Measurements from ENCODE around the gene UBALD2.
"Not testable (repeated sequence)": the region's sequence is repeated elsewhere in the genome, so short reads cannot be mapped to it uniquely, and the experiment has no call there.

Gene UBALD2

DNA sequence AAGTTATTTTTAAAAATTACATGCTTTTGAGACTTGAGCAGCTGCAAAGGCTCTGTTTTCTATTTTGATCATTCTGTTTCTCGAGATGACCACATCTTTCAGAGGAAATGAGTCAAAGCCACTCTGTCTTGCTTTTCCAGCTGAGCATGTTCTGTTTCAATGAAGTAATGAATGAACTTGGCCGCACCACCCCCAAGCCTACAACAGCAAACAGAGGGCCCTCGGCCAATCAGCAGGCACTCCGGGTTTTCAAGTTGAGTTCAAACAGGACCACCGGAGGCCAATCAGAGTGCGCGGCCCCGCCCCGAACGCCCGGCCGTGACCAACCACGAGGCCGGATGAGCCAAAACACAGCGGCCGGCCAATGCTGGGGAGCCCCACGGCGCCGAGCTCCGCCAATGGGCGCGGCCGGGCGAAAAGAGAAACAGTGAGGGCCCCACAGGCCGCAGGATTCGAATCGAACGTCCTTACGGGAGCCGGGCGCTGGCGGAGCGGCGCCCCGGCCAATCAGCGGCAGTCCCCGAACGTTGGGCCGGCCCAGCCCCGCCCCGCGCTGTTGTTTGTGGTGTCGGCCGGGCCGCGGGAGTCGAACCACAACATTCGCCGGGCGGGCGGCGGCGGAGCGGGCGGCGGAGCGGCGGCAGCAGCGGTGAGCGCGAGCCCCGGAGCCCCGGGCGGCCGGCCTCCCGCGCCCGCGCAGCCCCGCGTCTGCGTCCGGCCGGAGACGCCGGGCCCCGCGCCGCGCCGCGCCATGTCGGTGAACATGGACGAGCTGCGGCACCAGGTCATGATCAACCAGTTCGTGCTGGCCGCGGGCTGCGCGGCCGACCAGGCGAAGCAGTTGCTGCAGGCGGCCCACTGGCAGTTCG is at the start of gene UBALD2:
Gene UBALD2 (plus strand): TSS at position 594 of the 869 bp plus-strand sequence. CDS start 158 bp downstream, at position 752.
- DNase-seq (ENCODE audit: low read depth): peak; percentile 99

DNA sequence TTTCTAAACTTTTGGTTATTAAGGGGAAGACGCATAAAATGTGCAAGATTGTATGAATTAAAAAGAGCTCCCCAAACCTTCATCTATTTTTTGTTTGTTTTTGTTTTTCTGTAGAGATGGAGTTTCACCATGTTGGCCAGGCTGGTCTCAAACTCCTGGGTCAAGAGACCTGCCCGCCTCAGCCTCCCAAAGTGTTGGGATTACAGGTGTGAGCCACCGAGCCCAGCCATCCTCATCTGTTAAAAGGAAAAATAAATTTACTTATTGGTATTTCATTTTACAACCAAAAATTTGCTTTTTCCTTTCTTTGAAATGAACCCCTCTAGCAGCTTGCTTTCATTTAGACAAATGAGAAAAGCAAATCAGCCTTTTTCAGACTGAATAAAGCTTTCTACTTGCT is 48.1 kb upstream of the UBALD2 start:
- DNase-seq (ENCODE audit: low read depth): no peak

DNA sequence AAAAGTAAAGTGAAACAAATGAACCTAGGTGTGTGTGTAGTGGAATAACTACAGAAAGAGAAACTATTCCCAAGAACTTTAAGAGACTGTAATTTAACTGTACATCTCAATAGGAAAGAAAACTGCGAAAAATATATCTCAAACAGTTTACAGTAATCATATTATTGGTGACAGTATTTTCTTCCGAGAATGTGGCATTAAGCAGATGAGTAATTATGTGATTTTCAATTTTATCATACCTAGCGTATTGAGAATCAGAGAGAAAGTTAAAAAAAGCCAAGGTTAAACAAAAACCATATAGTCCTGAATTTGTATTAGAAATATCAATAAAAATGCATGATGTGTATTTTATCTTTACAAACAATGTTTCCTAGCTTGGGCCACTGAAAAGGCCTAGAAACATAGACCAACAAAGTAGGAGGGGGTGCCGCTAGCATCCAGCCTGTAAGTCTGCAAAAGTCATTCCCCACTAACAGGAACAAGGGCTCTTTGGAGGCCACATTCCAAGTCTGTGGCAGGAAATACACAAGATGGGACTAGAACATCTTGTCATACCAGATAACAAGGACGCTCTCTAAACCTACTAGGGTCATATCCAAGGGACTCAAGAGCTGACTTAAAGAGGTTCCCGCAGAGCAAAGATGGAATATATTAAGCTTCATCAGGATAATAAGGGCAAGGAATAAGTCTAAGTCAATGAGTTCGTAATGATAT is 45.3 kb upstream of the UBALD2 start:
- no peak for DNase-seq (ENCODE audit: low read depth)

DNA sequence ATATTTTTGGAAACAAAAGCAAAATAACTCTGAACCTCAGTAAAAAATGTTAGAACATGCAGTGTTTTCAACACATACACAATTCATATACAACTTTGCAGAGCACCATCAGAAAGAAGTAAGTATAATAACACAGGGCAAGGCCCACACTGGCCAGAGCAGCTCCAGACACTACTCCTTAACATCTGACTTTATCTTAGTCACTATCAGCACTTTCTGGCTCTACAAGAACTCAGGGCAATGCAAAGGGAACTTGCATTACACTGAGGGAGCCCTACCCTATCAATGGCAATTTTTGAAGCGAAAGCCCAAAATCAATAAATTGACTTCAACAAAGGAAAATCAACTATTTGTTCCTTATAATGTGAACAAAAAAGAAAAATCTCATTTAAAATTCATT is 41.3 kb upstream of the UBALD2 start:
- DNase-seq (ENCODE audit: low read depth): no peak

DNA sequence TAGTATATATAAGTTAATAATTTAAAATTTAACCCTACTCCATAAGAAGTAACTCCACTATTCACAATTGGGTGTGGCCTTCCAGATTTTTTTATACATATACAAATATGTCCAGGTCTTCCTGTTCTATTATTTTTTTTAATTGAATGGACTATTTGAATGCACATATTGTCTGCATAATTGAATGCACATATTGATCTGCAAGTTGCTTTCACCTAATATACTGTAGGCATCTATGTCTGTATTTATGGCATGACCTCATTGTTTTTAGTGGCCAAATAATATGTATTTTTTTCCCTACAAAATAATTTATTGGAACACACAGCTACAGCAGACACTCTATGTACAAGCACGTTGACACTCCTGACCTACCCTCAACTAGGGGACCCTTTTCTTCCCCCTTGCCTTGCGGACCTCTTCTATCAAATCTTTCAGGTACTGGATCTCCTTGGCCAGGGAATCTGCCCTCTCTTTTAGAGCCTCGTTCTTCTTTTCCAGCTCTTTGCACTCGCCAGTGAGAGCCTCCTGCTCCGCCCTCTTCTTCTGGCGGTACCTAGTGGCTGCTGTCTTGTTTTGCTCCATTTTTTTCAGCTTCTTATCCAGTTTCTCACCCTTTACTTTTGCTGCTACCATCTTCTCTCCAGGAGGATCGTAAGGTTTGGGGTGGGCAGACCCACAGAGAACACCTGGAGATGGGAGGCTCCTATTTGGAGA is 39.6 kb upstream of the UBALD2 start:
- DNase-seq (ENCODE audit: low read depth): not testable (repeated sequence)

DNA sequence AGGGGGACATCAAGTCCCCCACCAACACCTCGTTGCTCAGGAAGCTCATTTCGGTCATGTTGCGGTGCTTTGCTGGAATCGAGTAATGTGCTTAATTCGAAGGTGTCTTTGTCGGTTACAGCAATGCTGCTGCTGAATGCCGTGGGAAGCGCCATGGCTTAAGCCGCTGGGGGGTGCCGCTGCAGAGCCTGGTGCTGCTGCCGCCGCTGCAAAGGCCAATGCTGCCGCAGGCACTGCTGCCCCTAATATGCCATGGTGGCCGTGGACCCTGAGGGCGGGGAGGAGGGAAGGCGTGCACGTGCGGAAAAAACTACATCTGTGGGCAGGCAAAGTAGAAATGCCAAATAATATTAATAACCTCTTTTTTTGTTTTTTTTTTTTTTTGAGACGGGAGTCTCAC is 38.4 kb upstream of the UBALD2 start:
- DNase-seq (ENCODE audit: low read depth): not testable (repeated sequence)

DNA sequence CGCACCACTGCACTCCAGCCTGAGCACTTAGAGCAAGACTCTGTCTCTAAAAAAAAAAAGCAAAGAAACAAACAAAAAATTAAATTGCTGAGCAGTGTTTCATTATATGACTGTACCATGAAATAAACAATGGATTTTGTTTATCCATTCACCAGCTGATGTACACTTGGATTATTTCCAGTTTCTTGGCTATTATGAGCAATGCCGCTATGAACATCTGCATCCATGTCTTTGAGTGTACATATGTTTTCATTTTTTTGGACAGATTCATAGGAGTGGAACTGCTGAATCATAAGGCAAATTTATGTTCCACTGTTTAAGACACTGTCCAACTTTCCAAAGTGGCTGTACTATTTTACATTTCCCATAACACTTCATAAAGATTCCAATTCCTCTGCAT is 32.8 kb upstream of the UBALD2 start:
- peak; percentile 86 for DNase-seq (ENCODE audit: low read depth)

DNA sequence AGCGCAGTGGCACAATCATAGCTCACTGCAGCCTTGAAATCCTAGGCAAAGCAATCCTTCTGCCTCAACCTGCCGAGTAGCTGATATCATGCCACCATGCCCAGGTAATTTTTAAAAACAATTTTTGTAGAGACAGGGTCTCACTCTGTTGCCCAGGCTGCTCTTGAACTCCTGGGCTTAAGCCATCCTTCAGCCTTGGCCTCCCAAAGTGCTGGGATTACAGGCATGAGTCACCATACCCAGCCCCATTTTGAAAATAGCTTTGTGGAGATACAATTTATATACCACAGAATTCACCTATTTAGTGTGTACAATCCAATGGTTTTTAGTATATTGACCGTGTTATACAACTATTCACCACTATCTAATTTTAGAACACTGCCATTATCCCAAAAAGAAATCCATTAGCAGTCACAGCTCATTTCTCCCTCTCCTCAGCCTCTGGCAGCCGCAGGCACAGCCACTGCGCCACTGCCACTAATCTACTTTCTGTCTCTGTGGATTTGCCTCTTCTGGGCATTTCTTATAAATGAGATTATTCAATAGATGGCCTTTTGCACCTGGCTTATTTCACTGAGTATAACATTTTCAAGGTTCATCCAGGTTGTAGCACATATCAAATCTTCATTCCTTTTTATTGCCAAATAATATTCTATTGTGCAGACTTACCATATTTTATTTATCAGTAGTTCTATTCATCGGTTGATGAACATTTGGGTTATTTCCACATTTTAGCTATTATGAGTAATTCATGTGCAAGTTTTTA is 31.4 kb upstream of the UBALD2 start:
- DNase-seq (ENCODE audit: low read depth): no peak

DNA sequence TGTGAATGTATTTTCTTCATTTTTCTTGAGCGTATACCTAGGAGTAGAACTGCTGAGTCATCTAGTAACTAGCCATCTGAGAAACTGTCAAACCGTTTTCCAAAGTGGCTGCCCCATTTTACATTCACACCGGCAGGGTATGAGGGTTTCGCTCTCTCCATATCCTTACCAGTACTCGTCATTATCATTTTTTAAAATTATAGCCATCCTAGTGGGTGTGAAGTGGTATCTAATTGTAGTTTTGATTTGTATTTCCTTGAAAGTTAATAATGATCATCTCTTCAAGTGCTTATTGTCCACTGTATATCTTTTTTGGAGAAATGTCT is 30.8 kb upstream of the UBALD2 start:
- no peak for DNase-seq (ENCODE audit: low read depth)

DNA sequence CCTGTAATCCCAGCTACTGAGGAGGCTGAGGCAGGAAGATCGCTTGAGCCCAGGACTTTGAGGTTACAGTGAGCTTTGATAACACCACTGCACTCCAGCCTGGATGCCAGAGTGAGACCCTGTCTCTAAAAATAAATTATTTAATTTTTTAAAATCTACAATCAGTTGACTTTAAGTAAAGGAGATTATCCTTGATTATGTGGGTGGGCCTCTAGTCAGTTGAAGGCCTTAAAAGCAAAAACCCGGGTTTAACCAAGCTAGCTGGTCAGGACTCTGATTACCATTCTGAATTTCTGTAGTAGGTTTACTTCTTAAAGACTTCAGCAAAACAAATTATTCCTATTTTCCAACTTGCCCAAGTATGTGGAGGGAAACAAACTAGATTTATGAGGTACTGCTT is 29.3 kb upstream of the UBALD2 start:
- DNase-seq (ENCODE audit: low read depth): no peak

DNA sequence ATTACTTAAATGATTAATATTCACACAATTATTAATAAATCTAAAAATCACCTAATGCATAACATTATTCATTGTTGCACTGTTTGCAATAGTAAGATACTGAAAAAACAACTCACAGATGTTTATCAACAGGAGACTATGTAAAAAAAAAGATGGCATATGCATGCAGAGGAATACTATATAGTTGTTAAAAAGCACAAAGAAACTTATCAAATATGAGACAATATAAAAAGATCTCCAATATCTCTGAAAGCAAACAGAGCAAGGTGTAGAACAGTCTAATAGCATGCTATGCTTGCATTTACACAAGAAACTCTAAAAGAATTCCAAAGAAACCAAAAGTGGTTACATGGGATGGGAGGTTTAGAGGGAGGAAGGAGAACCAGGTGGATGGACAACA is 28.5 kb upstream of the UBALD2 start:
- no peak for DNase-seq (ENCODE audit: low read depth)

DNA sequence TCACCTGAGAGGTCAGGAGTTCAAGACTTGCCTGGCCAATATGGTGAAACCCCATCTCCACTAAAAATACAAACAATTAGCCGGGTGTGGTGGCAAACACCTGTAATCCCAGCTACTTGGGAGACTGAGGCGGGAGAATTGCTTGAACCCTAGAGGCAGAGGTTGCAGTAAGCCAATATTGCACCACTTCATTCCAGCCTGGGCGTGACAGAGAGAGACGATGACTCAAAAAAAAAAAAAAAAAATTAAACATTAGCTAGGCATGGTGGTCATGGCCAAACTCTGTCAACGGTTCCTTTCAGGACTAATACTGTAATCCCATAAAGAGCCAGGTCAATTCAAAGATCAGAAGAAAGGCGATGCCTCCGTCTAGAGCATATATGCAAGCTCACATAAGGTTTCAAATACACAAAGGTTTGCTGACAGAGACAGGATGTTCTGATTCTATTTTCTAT is 27.3 kb upstream of the UBALD2 start:
- DNase-seq (ENCODE audit: low read depth): no peak

DNA sequence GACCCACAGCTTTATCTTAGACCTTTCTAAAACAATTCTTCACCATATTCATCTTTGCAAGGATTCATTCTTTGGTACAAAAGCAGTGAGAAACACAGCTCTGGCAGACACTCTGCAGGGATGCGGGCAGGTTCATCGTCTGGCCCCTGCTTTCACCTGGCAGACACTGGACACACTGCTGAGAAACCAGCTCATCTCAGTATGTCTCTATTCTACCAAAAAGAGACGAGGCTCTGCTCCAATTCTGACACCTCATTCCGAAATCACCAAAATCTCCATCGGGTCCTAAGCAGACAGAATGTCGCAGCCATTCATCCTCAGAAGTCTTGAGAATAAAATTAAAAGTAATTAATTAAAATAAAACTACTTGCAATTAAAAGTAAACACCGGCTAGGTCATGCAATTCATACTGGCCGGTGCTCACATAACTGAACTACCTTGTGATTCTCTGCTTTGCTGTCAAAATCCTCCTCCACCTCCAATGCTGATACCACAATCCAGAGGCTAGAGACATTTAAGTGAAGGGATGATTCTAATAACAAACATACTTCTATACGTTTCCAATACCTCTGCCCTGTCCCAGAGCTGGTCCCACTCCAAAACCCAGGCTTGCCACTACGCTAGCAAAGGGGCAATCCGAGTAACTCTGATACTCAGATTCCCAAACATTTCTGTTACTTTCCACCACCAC is 26.2 kb upstream of the UBALD2 start:
- no peak for DNase-seq (ENCODE audit: low read depth)

DNA sequence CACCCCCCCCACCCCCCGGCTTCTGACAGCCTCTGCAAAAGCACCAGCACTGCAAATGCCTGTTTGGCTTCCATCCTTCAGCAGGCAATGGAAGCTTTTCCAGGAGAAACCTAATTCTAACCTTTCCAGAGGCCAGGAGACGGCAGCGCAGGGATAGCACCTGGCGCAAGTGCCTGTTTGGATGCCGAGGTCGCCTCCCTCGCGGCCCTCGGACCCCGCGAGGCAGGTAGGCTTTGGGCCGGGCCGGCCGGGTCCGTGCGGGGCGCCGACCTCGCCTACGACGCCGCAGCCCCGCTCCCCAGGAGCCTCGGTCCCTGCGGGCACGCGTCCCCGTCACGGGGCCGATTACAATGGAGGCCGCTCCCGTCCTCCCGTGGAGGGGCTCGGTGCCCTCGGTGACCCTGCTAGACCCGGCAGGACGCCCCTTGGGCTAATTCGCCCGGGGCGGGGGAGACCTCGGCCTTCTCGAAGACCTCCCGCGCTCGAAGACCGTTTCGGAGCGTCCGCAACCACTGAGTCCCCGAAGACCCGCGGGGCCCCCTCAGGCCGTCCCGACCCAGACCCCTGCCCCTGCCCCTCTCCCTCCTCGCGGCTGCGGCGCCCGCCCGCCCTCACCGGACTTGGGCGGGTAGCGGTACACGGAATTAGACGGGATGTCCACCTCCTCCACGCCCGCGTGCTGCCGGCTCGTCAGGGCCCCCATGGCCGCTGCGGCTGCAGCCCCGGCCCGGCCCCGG is 25.4 kb upstream of the UBALD2 start:
- no peak for DNase-seq (ENCODE audit: low read depth)

DNA sequence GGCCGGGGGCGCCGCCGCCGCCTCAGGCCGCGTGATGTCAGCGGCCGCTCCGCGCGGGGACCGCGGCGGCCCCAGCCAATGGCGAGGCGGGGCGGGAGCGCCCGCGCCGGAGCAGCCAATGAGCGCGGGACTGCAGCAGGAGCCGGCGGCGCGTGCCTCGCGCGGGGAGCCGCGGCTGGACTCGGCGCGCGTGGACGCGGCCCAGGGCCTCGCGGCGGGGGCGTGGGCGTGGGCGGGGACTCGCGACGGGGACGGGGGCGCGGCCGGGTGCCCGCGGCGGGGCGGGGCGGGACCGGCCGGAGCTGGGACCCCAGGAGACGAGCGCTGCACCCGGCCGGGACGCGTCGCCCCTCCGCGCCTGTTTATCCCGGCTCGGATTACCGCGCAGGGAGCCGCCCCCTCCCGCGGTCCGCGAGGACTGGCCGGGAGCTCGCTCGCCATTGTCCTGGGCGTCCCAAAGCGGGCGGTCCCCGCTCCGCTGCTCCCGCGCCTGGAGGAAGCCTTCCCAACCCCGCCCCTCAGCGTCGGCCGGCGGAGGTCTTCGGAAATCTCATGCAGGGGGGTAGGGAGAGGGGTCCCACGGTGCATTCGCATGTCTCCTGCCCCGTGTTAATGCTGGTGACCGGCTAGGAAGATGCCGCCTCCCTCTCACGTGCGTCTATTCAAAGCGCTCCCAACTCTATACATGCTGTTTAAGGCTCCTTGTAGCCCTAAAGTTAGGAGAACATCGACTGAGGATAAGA is 24.5 kb upstream of the UBALD2 start, which contains the start of gene RNF157:
Gene RNF157 (minus strand): TSS at position 33 of the 743 bp plus-strand sequence. CDS start 253 bp downstream, outside the sequence.
- no peak for DNase-seq (ENCODE audit: low read depth)

DNA sequence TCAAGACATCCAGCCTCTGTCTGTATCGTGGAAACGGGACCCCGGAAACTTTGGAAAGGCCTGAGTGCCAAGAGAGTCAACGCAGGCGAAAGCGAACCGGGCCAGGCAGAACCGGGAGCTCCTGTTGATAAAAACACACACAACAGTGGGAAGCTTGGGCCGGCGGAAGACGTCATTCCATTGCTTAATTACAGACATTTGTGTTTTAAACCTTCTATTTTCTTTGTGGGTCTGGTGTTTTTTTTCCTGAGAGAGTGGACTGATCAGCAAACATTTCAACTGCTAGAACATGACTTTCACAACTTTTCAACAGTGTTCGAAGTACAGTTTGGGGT is 24.0 kb upstream of the UBALD2 start:
- no peak for DNase-seq (ENCODE audit: low read depth)

DNA sequence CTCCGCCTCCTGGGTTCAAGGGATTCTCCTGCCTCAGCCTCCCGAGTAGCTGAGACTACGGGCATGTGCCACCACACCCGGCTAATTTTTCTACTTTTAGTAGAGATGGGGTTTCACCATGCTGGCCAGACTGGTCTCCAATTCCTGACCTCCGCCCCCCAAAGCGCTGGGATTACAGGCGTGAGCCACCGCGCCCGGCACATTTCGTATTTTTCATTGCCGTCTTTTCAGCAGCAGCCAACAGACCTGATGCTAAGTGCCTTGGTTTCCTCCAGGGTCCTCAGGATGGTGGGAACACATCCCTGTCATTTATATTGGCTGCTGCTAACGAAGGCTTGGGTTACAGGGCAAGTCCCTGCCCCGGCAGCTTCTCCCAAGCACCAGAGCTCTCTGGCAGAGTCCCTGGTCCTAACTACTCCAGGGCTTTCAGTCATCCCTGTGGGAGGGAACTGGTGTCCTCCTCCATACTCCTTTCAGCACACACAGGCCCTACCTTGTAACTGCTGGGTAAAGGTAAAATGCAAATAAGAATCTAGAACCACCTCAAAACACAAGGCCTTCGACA is 23.4 kb upstream of the UBALD2 start:
- DNase-seq (ENCODE audit: low read depth): no peak

DNA sequence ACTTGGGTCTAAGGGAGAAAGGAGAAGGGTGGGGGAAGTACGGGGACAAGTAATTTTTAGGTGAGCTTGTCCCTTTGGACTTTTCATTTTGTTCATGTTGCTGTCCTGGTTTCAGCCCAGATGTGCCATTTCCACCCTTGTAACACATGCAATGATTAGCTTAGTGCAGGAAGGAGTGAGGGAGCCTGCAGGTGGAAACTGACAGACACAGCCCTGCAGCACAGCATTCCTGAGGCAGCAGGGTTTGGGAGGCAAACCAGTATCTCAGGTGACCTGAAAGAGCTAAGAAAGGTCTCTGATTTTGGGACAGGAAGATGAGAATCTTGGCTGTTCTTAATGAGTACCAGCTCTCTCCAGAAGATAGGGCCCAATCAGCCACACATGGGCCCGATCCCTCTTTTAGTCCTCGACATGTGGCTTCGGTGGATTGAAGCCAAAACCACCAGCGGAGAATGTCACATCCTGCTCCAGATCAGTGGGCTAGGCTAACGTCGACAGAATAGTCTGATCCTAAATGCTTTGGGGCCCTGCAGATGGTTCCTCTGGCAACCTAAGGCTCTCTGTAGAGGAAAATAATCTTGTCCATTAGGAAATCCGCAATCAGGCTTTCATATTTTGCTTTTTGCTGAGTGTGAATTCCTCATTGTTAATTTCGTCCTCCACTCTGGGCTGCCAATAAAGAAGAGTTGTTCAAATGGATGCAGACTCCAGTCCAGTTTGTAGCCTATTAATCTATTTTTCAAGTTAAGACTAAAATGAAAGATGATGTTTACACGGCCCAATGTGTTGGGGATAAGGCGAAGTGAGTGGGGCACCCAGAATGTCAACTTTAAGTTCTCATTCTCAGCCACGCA is 21.1 kb upstream of the UBALD2 start:
- DNase-seq (ENCODE audit: low read depth): no peak

DNA sequence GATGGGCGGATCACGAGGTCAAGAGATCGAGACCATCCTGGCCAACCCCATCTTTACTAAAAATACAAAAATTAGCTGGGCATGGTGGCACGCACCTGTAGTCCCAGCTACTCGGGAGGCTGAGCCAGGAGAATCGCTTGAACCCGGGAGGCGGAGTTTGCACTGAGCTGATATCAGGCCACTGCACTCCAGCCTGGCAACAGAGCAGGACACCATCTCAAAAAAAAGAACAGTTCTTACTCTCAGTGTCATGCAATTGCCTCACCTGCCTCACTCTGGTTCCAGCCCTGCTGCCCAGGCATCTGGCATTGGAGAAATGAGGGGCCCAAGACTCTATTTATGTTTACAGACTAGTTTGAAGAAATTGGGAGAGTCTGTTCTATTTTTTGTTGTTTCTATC is 20.4 kb upstream of the UBALD2 start:
- DNase-seq (ENCODE audit: low read depth): not testable (repeated sequence)

Measured in GM04503 (cell line).